ENCODE data around the gene NSMF.

GRCh38 chr9:137446851-137447471 lies 12.2 kb downstream of the NSMF start:
- TF ChIP-seq REST (tag by site-specific recombination; IDR thresholded peaks at IDR 0.05) (no peak), ZNF274 (IDR thresholded peaks at IDR 0.05; ENCODE audit: low read length) (no peak), ZNF274 (tag by site-specific recombination; IDR thresholded peaks at IDR 0.05; ENCODE audit: borderline replicate concordance) (no peak), ZFP37 (tag by site-specific recombination; IDR thresholded peaks at IDR 0.05) (no peak), ELK4 (IDR thresholded peaks at IDR 0.05; ENCODE audit: borderline replicate concordance, low read depth, low read length) (no peak), CTCF (tag by site-specific recombination; IDR thresholded peaks at IDR 0.05) (no peak), ZNF121 (tag by site-specific recombination; IDR thresholded peaks at IDR 0.05) (no peak), ZNF423 (tag by site-specific recombination; IDR thresholded peaks at IDR 0.05) (no peak), ZBTB26 (tag by site-specific recombination; optimal IDR thresholded peaks at IDR 0.05) (no peak), ZNF501 (tag by site-specific recombination; IDR thresholded peaks at IDR 0.05) (no peak)

Data from HEK293 (cell line).